Lung (tissue), 12 donors: ENCODE measurements around the gene PTPRN2. TPM values are rescaled to one million over a fixed set of nuclear protein-coding genes. Genes with fewer than 3 reads are reported as not detected.

Source experiments
- ATAC-seq: fragments of 200-7000 bp; cut with Tn5 transposase; one replicate; pipeline ENCODE4 v1.9.1; 2020; ENCODE audit warnings: moderate number of reproducible peaks; ENCODE audit not compliant: insufficient read depth, low FRiP score
- DNase-seq, 3 donors: peaks; one replicate each; pipeline ENCODE4 v3.0.0-alpha.2; 2013 to 2017
- H3K27ac ChIP-seq, 2 donors: one replicate each; pipeline ENCODE4 v1.5.1; 2013; ENCODE audit warnings: mild to moderate bottlenecking in 2 of 2, moderate library complexity in 2 of 2, control low read depth in 1 of 2, inconsistent platforms in 1 of 2, low read depth in 1 of 2, low read length in 1 of 2
- H3K27me3 ChIP-seq, 3 donors: one replicate each; pipeline ENCODE4 v1.5.1; 2013; ENCODE audit warnings: low read length in 2 of 3; ENCODE audit not compliant: control insufficient read depth in 3 of 3, insufficient read depth in 3 of 3
- H3K36me3 ChIP-seq, 4 donors: one replicate each; pipeline ENCODE4 v1.5.1; 2013; ENCODE audit warnings: low read length in 4 of 4, mild to moderate bottlenecking in 1 of 4, moderate library complexity in 1 of 4; ENCODE audit not compliant: control insufficient read depth in 4 of 4, insufficient read depth in 4 of 4
- H3K4me1 ChIP-seq, 5 donors: one replicate each; pipeline ENCODE4 v1.5.1; 2013; ENCODE audit warnings: low read length in 5 of 5, mild to moderate bottlenecking in 2 of 5, moderate library complexity in 1 of 5; ENCODE audit not compliant: control insufficient read depth in 5 of 5, insufficient read depth in 5 of 5
- H3K4me3 ChIP-seq: one replicate; pipeline ENCODE4 v1.5.1; 2013; ENCODE audit warnings: mild to moderate bottlenecking, control low read depth, moderate library complexity
- H3K9ac ChIP-seq, 2 donors: one replicate each; pipeline ENCODE4 v1.5.1; 2013; ENCODE audit warnings: low read length in 2 of 2, control low read depth in 1 of 2; ENCODE audit not compliant: insufficient read depth in 1 of 2
- H3K9me3 ChIP-seq, 4 donors: one replicate each; pipeline ENCODE4 v1.5.1; 2013; ENCODE audit warnings: low read length in 3 of 4, mild to moderate bottlenecking in 1 of 4, moderate library complexity in 1 of 4; ENCODE audit not compliant: control insufficient read depth in 4 of 4, insufficient read depth in 3 of 4
- CTCF ChIP-seq: IDR thresholded peaks from 2 replicates; pipeline ENCODE4 v1.5.1; 2012; ENCODE audit warnings: mild to moderate bottlenecking; ENCODE audit errors: control extremely low read depth, extremely low read depth
- WGBS, 2 donors: extraction: QIAGEN DNeasy Blood & Tissue Kit; methylation state at CpG; one replicate each; pipeline ENCODE4 v1.1.7; 2013; 5-methylcytosine and 5-hydroxymethylcytosine counted together
- polyA plus RNA-seq, 2 donors: library from polyadenylated mRNA; stranded (reverse); fragments of 200-250 nt; gene quantifications; one replicate each; pipeline ENCODE4 v1.2.1, GENCODE V29; 2013
- total RNA-seq, 2 donors: library from RNA; depleted of rRNA in 1 of 2; stranded (reverse); fragments of >200 nt in 1 of 2; gene quantifications; one replicate each; pipeline ENCODE4 v1.2.1, GENCODE V29; 2014 to 2021
- donor health status: control.
- donor health status: control.
- donor health status: Bipolar disorder and iron deficiency.
- donor health status: healthy.
- donor health status: DM: yes; HTN: yes; CAD: no.

Gene PTPRN2
- total and polyA plus RNA-seq, 4 donors: 2.1 to 7.4 (median 4.4) TPM

GRCh38 chr7:157526913-157527634, 1060.5 kb downstream of the PTPRN2 start:
- no peaks in the 10 kb centered on the region for H3K4me1 ChIP-seq
- no peak for ATAC-seq
- no peak for DNase-seq
- peaks cover 0 to 14% (median under 1%) of the 10 kb centered on the region in 4 donors for H3K9me3 ChIP-seq
- no peak overlapping the region for H3K4me3 ChIP-seq
- H3K9ac ChIP-seq: no peak overlapping the region
- no peaks in the 10 kb centered on the region for H3K36me3 ChIP-seq
- peaks cover 0 to 2% (median 0%) of the 10 kb centered on the region in 3 donors for H3K27me3 ChIP-seq
- 77 to 87% methylated on average over 23 of the region's 23 CpGs for WGBS, 2 donors
- TF ChIP-seq CTCF: no peak
- no peak overlapping the region for H3K27ac ChIP-seq

GRCh38 chr7:157526005-157526912, 1061.4 kb downstream of the PTPRN2 start:
- 69 to 74% methylated on average over 32 of the region's 32 CpGs for WGBS, 2 donors
- TF ChIP-seq CTCF: no peak

GRCh38 chr7:157525491-157525915, 1062.1 kb downstream of the PTPRN2 start:
- ATAC-seq (no peak), DNase-seq (no peak)
- H3K27me3 ChIP-seq: peaks cover 0 to 2% (median 0%) of the 10 kb centered on the region in 3 donors
- H3K36me3 ChIP-seq: no peaks in the 10 kb centered on the region
- peaks cover 0 to 9% (median 0%) of the 10 kb centered on the region in 4 donors for H3K9me3 ChIP-seq
- no peaks in the 10 kb centered on the region for H3K4me1 ChIP-seq
- H3K27ac ChIP-seq: no peak overlapping the region
- H3K9ac ChIP-seq: no peak overlapping the region
- no peak for TF ChIP-seq CTCF
- no peak overlapping the region for H3K4me3 ChIP-seq
- WGBS, 2 donors: 88 to 92% methylated on average over 23 of the region's 23 CpGs

More at GRCh38 chr7:157526005-157526912, 1061.4 kb downstream of the PTPRN2 start:
- H3K4me1 ChIP-seq: no peaks in the 10 kb centered on the region
- peaks cover 0 to 14% (median 0%) of the 10 kb centered on the region in 4 donors for H3K9me3 ChIP-seq
- ATAC-seq: no peak
- DNase-seq: no peak
- no peak overlapping the region for H3K4me3 ChIP-seq
- H3K27ac ChIP-seq: no peak overlapping the region
- peaks cover 0 to 2% (median 0%) of the 10 kb centered on the region in 3 donors for H3K27me3 ChIP-seq
- H3K36me3 ChIP-seq: no peaks in the 10 kb centered on the region
- H3K9ac ChIP-seq: no peak overlapping the region
